ENCODE results near the gene SRSF4.

The SRSF4 gene

DNA sequence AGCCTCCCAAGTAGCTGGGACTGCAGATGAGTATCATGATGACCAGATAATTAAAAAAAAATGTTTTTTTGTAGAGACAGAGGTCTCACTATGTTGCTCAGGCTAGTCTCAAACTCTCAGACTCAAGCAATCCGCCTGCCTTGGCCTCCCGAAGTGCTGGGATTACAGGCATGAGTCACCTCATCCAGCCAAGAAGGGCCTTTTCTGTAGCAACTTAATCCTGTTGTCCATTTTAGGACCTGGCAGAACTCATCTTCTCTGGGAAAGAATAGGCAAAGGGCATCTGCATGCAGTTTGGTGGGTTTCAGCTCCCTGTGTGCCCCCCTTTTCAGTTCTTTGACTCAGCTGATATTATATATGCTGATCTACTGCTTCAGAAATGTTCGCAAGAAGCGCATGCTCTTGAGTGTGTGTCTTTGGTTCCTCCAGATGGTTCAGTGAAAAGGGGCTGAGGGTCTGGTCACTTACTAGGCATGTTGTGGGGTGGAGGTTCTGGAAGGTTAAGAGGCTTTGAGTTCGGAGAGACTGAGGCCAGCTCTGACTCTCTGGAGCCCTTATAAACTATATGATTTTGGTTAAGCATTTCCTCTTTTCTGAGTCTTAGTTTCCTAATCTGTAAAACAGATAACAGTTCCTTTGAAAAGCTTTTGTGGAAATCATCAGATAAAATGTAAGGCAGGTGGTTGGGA is 19.4 kb upstream of the SRSF4 start:
- no peak for DNase-seq

DNA sequence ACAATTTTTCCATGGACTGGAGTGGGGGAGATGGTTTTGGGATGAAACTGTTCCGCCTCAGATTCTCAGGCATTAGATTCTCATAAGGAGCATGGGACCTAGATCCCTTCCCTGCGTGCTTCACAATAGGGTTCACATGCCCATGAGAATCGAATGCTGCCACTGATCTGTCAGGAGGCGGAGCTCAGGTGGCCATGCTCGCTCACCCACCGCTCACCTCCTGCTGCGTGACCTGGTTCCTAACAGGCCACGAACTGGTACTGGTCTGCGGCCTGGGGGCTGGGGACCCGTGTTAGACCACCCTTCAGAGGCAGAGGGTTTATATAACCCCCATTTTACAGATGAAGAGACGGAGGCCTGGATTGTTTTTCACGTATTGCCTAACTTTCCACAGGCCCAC is 16.3 kb upstream of the SRSF4 start:
- no peak for DNase-seq

DNA sequence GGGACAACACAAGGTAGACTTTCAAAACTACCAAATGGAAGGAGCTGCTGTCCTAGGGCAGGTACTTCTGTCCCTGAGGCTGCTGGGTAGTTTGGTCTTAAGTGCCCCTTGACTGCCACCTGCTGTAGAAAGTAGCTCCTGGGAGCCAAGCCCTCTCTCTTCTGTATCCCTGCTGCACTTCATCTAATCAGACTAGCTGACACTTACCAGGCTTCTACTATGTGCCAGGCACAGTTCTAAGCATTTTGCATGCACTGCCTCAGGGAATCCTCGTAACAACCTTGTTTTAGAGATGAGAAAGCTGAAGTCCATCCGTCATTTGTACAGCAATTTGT is 15.9 kb upstream of the SRSF4 start:
- DNase-seq: peak; percentile 28

DNA sequence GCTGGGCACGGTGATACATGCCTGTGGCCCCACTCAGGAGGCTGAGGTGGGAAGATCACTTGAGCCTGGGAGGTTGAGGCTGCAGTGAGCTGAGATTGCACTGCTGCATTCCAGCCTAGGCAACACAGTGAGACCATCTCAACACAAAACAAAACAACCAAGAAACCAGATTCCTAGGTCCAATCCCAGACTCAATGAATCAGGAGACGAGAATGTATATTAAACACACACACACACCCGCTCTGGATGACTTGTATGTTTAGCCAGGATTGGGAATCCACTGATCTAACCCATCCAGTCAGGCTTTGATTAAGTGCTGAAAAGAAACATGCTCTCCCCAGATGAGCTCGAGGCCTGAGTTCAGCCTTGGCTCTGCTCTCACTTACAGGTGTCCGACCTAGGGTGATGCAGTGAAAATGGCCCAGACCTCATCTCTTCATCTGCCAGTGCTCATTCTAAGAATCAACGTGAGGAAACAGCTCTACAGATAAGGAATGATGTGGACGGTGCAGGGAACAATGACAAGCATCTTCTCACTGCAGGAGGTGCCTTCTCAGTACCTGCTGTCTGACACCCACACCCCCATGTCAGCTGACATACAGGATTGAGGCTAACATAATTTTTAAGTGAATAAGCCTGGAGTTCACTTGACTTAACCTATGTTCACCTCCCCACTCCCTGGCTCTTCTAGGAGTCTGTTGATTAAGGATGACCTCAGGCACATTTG is 15.3 kb upstream of the SRSF4 start:
- no peak for DNase-seq

DNA sequence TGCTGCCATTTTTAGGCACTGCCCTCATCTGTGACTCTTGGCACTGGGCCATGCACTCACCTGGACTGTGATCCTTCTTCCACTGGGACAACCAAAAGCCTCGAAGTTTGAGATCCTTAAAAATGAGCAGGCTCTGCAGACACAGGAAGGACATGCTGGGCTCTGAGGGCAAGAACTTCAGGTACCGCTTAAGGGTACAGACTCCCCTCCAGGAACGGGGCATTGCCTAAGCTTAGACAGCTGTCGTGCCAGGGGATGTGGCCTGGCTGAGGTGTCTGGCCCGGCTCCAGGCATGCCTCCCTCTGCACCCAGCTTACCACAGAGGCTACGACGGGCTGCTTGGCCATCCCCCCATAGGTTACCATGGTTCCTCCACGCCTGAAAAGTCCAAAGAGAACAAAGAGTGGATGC is 14.2 kb upstream of the SRSF4 start:
- no peak for DNase-seq

DNA sequence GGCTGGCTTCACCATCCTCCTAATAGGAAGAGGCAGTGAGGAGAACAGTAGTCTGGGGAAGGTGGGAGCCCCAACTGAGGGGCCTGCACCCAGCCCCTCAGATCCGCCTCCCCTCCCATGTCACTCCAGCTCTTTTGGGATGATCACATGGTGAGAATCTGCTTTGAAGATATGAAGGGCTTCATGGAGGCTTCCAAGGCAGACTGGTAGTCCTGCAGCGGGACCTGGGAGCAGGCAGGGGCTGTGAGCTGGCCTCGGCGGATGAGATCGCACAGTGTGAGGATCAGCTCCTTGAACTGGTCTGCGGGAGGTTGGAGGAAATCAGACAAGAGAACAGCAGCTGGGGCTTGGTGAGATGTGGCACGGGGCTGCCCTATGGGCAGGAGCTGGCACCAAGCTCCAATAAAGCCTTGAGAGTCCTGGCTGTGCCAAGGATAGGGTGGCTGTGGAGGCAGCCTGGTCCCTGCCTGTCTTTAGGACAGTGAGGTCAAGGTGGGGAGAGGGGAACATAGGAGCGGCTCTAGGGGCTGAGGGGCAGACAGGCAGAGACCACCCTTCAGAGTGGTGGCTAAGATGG is 12.3 kb upstream of the SRSF4 start:
- DNase-seq: no peak

DNA sequence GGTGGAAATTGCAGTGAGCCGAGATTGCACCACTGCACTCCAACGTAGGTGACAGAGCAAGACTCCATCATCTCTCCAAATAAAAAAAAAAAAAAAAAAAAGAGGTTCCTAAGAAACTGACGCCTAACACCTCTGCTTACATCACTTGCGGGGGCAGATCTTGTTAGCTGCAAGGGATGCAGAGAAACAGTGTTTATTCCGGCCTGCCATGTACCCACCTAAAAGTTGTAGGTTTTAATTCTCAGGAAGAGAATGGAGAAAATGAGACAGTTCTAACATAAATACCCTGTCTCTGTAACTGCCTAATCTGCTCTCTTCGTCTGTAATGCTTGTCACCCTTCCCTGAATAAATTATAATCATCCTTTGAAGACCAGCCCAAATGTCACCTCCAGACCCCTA is 9.0 kb upstream of the SRSF4 start:
- DNase-seq: no peak

DNA sequence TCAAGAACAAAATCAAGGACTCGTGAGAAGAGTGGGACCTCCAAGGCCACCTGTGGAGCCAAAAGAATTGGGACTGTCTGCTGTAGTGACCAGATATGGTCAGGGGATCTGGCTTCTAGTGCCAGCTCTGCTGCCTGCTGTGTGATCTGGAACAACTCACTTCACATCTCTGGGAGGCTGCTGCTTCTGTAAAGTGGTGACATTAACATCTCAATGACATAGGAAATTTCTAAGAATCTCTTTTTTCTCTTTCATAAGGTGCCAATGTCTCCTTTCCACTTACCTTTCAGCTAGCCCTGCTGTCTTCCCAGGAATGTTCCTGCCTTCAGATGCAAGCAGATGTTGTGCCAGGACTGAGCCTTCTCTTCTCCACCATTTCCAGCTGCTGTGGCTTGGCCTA is 5.0 kb upstream of the SRSF4 start:
- DNase-seq: no peak

DNA sequence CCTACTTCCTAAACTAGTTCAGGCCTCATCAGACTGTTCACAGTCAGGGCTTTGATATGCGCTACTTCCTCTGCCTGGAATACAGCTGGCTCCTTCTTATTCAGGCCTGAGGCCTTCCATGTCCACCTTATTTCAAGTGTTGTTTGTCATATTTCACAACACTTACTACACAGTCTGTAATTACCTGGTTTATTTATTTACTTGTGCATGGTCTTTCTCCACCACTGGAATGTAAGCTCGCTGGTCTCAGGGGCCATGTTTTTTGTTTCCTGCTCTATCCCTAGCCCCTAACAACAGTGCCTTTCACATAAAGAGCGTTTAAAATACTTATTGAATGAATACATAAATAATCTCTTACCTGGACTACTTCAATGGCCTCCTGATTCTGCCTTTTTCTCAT is 4.6 kb upstream of the SRSF4 start:
- no peak for DNase-seq

DNA sequence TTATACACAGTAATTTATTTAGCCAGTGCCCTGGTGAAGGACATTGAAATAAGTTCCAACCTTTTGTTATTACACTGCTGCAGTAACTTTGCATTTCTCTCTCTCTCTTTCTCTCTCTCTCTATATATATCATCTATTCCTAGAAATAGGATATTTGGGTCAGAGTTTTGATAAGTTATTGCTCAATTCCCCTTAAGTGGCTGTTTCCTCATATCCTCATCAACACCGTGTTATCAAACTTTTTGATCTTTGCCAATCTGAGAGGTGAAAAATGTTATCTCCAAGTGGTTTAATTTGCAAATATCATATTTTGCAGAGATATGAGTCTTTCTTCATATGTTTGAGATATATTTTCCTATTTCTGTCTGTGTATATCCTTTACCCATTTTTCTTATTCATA is 1.6 kb upstream of the SRSF4 start:
- no peak for DNase-seq

DNA sequence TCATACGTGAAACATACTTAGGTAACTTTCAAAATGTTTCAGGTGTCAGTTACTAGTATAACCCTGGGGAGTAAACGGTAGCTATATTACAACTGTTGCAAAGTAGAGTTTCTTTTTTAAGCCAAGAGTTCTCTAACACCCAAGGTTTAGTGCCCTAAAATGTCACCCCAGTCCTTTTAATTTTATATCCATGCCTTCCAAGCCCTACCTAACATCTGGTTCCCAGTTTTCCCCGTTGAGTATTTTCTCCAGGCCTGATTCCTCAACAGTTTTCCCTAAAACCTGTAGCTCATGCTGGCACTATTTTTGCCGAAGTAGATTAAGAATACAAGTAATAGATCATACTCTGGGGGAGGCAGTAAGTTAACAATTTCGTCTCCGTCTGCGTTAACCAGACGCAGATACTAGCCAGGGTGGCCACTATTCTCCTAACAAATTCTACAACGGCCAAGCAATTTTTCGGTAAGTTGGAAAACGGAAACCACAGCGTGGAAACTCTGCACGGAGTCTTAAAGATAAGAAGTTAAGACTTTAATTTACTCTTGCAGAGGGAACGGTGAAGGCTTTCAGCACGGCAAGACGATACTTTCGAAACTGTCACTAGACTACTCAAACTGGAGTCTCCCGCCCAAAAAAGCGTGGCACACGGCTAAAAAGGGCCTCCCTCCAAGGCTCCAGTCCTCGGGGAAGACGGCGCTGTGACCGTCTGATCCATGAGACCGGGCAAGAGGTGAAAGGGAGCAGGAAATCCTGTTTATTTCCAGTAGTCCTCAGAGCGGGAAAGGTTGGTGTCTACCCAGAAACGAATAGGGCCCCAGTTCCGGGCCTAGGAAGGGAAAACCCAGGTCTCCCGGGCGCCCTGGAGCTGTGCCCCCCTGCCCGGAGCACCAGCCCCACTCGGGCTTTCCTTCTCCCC is 945 bp downstream of the SRSF4 start:
- DNase-seq: no peak

DNA sequence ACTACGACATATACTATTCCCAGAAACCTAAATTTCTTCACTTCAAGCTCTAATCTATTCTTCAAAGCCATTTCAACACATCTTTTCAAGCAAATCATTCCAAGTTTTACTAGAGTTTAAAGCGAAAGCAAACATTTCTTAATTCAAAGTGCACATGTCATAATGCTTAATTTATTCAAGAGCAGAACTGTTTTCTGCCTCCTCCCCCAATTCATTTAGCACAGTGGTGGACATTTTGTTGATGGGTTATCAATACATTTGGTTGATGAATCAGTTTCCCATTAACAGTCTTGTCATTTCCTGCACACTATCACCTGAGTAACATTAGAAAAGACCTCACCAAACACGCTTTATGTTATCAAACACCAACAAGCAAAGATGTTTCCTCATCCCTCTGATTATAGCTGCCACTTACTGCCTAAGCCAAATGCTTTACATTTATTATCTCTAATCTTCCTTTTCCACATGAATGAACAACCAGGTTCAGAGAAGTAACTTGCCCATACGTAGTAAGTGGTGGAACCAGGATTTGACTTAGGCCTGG is 2.0 kb downstream of the SRSF4 start:
- DNase-seq: no peak

DNA sequence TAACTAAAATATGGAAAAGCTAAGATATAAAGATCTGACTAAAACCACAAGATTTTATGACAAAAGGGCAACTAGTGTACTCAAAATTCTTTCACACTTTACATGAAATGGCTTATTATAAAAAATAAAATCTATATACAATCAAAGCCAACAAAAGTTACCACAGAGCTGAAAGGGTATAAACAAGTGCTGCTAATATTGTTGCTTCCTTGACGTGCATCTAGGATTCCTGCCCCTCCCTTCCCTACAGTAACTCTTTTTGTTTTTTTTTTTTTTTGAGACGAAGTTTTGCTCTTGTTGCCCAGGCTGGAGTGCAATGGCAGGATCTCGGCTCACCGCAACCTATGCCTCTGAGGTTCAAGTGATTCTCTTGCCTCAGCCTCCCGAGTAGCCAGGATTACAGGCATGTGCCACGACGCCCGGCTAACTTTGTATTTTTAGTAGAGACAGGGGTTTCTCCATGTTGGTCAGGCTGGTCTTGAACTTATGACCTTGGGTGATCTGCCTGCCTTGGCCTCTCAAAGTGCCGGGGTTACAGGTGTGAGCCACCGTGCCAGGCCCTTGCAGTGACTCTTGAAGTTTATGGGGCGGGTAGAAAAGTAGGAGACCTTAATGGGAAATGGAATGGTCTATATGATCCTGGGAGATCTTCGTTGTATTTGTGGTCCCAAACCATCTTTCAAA is 4.5 kb downstream of the SRSF4 start:
- DNase-seq: no peak

DNA sequence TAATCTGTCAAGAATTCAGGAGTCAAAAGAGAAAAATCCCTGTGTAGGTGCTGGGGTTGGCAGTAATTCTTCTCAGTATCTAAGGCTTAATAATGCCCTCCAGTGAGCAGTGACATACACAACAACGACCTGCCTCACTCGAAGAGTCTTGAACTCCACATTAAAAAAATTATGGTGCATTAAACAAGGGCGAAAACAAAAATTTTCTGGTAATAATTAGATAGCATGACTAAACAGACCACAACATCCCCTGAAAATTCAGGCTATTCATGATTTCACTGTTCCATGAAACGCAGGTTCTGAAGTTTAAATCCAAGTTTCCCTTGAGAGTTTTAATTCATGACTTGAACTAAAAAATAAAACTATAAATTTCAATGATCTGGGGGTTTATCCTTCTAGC is 5.1 kb downstream of the SRSF4 start:
- DNase-seq: no peak

DNA sequence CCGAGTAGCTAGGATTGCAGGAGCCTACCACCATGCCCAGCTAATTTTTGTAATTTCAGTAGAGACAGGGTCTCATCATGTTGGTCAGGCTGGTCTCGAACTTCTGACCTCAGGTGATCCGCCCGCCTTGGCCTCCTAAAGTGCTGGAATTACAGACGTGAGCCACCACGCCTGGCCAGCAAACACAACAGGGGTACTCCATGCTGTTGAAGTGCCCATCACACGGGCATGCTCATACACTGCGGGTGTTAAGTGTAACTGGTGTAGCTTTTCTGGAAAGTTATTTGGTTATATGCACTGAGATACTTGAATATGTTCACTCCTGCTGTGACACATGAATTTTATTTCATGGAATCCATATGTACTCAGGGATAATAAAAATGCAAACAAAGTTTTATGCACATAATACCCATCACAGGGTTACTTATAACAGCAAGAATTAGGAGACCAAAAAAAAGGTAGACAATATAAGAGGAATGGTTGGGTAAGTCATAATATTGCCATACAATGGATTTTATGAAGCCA is 9.2 kb downstream of the SRSF4 start:
- no peak for DNase-seq

DNA sequence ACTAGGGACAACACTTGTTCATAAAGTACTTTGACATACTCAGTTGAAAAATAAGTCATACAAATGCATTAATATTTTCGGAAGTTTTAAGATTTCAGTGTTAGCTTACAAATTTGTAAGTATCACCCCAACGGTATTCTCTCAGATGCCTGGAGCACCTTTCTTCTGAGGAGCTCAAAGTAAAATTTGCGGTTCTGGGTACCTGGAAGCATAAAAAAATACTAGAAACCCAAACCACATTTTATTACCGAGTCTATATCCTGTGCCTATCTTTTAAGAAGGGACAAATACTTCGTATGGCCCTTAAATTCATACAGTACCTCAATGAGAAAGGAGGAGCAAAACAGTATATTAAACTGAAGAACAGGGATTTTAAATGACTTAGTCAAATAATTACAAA is 10.2 kb downstream of the SRSF4 start:
- DNase-seq: no peak

DNA sequence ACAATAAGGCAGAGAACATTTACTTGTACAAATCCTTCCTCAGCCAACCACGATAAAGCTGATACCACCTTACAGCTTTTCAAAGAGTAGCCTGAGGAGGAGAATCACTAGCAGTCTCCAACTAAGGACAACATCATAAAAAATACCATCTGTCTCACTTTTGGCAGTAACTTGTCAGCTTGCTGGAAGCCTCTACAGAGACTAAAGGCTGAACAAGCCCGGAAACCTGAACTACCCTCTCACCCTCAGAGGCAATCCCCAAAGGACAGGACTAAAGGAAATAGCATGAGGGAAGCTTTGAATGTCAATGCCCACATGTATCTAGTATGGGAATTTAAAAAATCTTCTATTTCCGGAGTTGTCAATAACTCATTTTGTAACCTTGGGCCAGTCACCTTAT is 10.6 kb downstream of the SRSF4 start:
- DNase-seq: no peak

DNA sequence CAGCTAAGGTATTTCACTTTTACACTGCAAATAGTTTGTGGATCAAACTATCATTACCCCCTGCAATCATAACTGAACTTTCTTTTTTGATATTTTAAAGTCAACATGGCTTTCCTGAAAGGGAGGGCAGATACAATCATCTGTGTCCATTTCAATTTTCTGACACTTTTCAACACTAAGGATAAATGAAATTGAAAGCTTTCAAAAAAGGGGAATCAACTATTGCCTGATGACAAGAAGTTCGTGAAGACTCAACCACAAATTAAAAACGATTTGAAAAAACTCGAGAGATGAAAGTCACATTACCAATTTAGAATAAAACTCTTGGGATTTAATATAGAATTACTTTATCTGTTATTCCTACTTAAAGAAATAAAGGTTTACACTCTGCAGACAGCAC is 11.7 kb downstream of the SRSF4 start:
- DNase-seq: no peak

DNA sequence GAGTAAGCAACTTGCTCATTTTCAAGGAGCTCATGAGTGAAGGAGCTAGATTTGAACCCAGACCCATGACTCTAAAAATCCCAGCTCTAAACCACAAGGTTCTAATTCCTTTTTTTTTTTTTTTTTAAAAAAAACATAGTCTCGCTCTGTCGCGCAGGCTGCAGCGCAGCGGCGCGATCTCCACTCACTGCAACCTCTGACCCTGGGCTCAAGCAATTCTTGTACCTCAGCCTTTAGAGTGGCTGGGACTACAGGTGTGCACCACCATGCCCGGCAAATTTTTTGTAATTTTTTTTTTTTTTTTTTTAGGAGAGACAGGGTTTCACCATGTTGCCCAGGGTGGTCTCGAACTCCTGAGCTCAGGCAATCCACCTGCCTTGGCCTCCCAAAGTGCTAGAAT is 13.8 kb downstream of the SRSF4 start:
- DNase-seq: no peak

DNA sequence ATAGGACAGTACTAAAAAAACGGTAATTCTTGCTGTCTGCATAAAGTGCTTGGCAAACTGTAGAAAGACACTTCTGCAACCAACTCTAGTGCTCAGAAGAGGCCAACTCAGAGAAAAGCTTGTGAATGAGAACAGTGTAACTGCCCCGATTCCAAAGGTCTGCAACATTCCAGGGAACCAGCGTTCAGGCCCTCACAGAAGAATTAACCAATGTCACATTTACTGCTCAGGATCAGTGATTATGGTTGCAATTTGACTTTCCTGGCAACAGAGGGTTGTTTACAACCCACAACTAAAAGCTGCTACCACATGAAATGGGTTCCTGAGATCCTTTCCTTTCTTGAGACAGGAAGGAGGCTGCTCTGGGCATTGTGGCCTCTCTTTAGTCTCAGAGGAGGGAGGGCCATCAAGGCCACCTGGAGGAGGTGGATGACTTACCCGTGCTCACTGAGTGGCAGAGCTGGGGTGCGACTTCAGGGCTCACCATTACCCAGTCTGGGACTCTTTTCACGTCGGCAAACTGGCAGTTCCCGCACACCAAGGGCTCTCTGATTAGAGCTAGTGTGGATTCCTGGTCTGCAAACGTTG is 15.3 kb downstream of the SRSF4 start:
- no peak for DNase-seq

DNA sequence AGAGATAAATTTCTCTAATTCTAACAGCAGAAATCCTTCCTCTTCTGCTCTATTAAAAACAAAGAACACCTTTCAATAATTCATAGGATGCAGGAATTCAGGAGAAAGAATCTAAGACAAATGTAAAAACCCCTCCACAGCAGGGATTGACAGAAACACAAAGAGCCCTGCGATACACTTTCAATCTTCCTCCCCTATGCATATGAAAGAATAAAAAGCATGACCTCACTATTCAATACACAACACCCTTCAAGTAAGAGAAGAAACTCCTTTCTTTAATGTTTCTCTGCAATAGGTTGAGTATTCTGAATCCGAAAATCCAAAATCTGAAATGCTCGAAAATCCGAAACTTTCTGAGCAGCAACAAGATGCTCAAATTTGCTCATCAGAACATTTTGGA is 17.1 kb downstream of the SRSF4 start:
- no peak for DNase-seq

Data from NCI-H1436 (cell line).